ENCODE results near the gene SH3PXD2A.
A peak's percentile ranks its signal among the peaks of the same experiment; 100 is the strongest.

SH3PXD2A gene

DNA sequence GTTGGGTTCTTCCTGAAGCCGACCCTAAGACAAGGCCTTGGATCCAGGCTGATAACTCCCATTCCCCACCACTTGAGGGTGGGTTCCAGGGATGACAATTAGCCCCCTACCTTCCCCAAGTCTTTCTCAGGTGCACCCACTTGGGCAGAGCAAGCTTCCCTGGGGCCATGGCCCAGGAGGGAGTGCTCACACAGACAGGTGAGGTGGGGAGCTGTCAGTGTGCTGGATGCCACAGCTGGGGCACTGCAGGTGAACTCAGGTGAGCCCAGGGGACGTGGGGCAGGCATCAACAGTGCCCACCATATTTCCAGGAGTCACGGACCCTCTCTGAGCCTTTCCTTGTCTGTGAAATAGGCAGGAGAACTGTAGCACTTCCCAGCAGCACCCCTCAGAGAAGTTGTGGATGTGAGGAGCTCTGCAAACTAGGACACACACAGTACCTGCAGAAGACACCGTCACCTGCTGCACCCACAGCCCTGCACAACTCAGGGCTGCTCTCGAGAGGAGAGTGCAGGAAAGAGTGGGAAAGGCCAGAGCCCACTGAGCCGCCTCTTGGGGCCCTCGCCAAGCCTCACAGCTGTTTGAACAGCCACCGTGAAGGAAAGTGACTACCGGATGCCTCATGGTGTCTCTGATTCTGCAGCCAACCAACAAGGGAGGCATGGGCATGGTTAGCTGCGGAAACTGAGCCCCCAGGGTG lies 17.9 kb downstream of the SH3PXD2A start:
- FAIRE-seq (peak; percentile 56), DNase-seq (ENCODE audit: insufficient read length, low spot score) (no peak)
- TF ChIP-seq SPI1 (IDR thresholded peaks at IDR 0.05; ENCODE audit: low read depth, low read length) (no peak), TAF1 (IDR thresholded peaks at IDR 0.05; ENCODE audit: low read depth, low read length) (no peak), POLR2AphosphoS5 (IDR thresholded peaks at IDR 0.05; ENCODE audit: low read depth, low read length) (no peak), POU2F2 (IDR thresholded peaks at IDR 0.05; ENCODE audit: low read depth, low read length) (no peak), POLR2A (IDR thresholded peaks at IDR 0.05; ENCODE audit: low read depth, low read length) (no peak), PAX5 (IDR thresholded peaks at IDR 0.05; ENCODE audit: insufficient read depth, low read length, severe bottlenecking) (no peak)

DNA sequence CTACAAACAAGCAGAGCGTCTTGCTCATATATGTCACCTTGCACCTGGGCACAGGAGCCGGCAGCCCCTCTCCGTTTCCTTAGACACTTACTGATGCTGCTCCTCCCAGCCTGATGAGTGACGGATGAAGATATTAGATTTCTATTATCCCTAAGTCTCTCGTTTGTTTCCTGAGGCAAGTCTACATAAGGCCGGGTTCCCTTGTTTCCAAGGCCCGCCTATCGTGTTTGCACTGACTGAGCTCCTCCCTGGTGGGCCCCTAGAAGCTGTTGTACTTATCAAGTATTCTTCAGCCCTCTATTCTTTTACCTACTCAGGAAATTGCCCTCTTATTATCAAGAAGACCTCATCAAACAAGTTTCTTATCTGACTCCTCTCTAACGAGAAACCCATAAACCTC lies 18.5 kb downstream of the SH3PXD2A start:
- DNase-seq (ENCODE audit: insufficient read length, low spot score), result no peak
- FAIRE-seq, result no peak
- TF ChIP-seq POLR2AphosphoS5 (IDR thresholded peaks at IDR 0.05; ENCODE audit: low read depth, low read length) (no peak), PAX5 (IDR thresholded peaks at IDR 0.05; ENCODE audit: insufficient read depth, low read length, severe bottlenecking) (no peak), POLR2A (IDR thresholded peaks at IDR 0.05; ENCODE audit: low read depth, low read length) (no peak), TAF1 (IDR thresholded peaks at IDR 0.05; ENCODE audit: low read depth, low read length) (no peak), SPI1 (IDR thresholded peaks at IDR 0.05; ENCODE audit: low read depth, low read length) (no peak), POU2F2 (IDR thresholded peaks at IDR 0.05; ENCODE audit: low read depth, low read length) (no peak)

DNA sequence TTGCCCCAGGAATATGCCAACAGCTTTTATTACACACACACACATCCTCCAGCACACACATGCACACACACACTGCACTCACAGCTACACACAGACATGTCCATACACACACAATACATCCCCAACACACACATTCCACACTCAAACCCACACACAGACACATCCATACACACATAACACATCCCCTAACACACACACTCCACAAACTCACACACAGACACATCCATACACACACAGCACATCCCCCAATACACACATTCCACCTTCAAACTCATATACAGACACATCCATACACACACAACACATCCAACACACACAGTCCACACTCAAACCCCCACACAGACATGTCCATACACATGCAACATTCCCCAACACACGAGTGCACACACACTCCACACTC lies 19.1 kb downstream of the SH3PXD2A start:
- DNase-seq (ENCODE audit: insufficient read length, low spot score) (no peak), FAIRE-seq (peak; percentile 54)
- TF ChIP-seq POLR2AphosphoS5 (IDR thresholded peaks at IDR 0.05; ENCODE audit: low read depth, low read length) (no peak), SPI1 (IDR thresholded peaks at IDR 0.05; ENCODE audit: low read depth, low read length) (no peak), PAX5 (IDR thresholded peaks at IDR 0.05; ENCODE audit: insufficient read depth, low read length, severe bottlenecking) (no peak), TAF1 (IDR thresholded peaks at IDR 0.05; ENCODE audit: low read depth, low read length) (no peak), POU2F2 (IDR thresholded peaks at IDR 0.05; ENCODE audit: low read depth, low read length) (no peak), POLR2A (IDR thresholded peaks at IDR 0.05; ENCODE audit: low read depth, low read length) (no peak)

DNA sequence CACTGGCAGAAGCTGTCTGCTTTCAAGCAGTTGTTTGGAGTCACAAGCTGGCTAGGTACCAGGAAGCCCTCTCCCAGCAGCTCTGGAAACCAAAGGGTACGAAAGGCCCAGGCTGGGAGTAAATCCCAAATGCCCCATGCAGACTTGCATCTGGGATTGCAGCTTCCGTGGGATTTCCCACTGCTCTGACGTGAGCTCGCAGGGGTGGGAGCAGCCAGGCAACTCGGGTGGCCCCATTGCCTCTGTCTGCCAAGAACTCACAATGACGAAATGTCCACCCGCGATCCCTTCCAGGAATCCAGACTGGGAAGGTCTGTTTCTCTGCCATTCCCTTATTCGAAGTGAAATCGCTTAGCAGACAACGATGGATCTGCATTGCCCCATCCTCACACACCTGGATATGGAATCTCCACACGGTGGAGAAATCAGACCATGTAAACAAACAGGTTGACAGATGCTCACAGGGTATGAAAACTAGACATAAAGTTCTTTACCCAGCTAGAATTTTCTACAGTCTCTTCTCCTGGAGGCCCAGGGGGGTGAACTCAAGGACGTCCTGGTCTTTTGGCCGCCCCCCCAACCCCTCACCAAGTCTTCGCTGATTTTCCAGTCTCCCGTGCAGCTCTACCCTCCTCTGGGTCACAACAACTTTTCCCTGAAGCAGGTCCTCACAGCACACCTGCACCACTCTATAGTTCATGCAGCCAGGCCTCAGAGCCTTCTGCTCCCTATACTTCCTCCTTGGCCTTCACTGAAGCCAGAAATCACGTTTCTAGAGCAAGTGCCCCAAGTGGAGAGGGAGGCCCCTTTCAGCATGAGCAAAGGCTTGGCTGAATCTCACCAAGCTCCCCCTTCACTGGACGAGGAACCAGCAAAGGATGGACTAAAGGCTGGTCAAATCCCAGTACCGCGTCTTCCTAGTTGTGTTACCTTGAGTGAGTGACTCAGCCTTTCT lies 20.0 kb downstream of the SH3PXD2A start:
- TF ChIP-seq TAF1 (IDR thresholded peaks at IDR 0.05; ENCODE audit: low read depth, low read length) (no peak), PAX5 (IDR thresholded peaks at IDR 0.05; ENCODE audit: insufficient read depth, low read length, severe bottlenecking) (no peak), POLR2A (IDR thresholded peaks at IDR 0.05; ENCODE audit: low read depth, low read length) (no peak), POLR2AphosphoS5 (IDR thresholded peaks at IDR 0.05; ENCODE audit: low read depth, low read length) (no peak), SPI1 (IDR thresholded peaks at IDR 0.05; ENCODE audit: low read depth, low read length) (no peak)
- DNase-seq (ENCODE audit: insufficient read length, low spot score), result no peak
- FAIRE-seq, result no peak

DNA sequence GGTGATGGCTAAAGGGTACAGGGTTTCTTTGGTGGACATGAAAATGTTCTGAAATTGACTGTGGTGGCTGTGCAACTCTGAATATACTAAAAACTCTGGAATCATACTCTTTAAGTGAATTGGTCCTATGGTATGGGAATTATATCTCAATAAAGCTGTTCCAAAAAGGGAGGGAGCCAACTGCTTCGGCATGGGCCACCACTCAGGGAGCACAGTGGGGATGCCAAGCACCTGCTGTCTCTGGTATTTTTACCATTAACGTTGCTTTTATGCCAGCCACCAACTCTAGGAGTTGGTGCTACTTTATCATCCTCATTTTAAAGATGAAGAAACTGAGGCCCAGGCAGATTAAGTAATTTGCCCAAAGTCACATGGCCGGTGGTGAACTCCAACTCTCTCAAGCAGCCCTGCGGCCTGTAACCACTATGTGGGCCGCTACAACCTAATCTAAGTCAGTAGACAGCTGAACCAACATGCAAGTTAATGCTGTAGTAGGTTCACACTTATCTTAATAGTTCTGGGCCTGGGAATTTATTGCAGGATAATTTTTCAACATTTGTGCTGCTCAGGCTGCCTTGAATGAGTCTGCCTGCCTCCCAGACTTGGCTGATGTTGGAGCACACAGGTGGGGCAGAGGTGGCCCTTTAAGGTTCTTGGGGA lies 20.8 kb downstream of the SH3PXD2A start:
- no peak for DNase-seq (ENCODE audit: insufficient read length, low spot score)
- TF ChIP-seq SPI1 (IDR thresholded peaks at IDR 0.05; ENCODE audit: low read depth, low read length) (no peak), POLR2A (IDR thresholded peaks at IDR 0.05; ENCODE audit: low read depth, low read length) (no peak), TAF1 (IDR thresholded peaks at IDR 0.05; ENCODE audit: low read depth, low read length) (no peak), POU2F2 (IDR thresholded peaks at IDR 0.05; ENCODE audit: low read depth, low read length) (no peak), PAX5 (IDR thresholded peaks at IDR 0.05; ENCODE audit: insufficient read depth, low read length, severe bottlenecking) (no peak), POLR2AphosphoS5 (IDR thresholded peaks at IDR 0.05; ENCODE audit: low read depth, low read length) (no peak)
- FAIRE-seq, result no peak

DNA sequence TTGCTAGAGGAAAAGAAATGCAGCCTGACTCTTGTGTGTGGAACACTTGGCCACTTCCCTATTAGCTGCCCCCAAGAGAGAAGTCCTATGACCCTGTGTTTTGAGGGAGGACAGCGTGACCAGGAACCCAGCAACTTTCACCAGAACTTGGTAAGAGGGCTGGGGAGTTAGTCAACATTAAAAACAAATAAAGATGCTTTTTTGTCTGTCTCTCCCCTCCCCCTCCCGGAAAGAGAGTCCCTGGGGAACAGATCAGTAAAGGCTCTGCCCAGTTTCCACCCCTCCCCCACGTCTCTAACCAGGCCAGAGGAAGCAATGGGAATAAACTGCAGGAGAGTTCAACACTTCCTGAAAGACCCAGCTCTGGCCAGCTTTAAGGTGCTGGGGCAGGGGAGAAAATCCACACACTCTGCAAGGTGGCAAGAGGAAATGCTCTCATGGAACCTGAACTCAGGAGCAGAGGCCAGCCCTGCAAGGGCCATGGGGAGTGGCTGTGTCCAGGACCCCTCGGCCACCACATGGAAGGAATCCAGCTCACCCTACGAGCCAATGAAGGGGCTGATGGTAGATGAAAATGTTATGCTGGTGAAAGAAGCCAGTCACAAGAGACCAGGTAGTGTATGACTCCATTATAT lies 21.5 kb downstream of the SH3PXD2A start:
- no peak for FAIRE-seq
- TF ChIP-seq SPI1 (IDR thresholded peaks at IDR 0.05; ENCODE audit: low read depth, low read length), result no peak
- no peak for TF ChIP-seq PAX5 (IDR thresholded peaks at IDR 0.05; ENCODE audit: insufficient read depth, low read length, severe bottlenecking)
- TF ChIP-seq POLR2AphosphoS5 (IDR thresholded peaks at IDR 0.05; ENCODE audit: low read depth, low read length), result no peak
- no peak for TF ChIP-seq POU2F2 (IDR thresholded peaks at IDR 0.05; ENCODE audit: low read depth, low read length)
- TF ChIP-seq TAF1 (IDR thresholded peaks at IDR 0.05; ENCODE audit: low read depth, low read length), result no peak
- TF ChIP-seq POLR2A (IDR thresholded peaks at IDR 0.05; ENCODE audit: low read depth, low read length), result no peak
- no peak for DNase-seq (ENCODE audit: insufficient read length, low spot score)

DNA sequence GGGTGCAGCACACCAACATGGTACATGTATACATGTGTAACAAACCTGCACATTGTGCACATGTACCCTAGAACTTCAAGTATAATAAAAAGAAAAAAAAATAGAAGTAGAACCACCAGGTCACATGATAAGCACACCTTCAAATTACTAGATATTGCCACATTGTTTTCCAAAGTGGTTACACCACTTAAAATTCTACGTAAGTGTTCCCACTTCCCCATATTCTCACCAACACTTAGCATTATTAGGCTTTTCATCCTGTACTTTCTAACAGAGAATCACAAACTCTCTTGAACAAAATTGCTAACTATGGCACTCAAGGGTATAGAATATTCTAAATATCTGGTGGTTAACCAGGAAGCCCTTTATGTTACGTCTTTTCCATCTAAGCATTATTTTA lies 22.6 kb downstream of the SH3PXD2A start:
- FAIRE-seq, result no peak

DNA sequence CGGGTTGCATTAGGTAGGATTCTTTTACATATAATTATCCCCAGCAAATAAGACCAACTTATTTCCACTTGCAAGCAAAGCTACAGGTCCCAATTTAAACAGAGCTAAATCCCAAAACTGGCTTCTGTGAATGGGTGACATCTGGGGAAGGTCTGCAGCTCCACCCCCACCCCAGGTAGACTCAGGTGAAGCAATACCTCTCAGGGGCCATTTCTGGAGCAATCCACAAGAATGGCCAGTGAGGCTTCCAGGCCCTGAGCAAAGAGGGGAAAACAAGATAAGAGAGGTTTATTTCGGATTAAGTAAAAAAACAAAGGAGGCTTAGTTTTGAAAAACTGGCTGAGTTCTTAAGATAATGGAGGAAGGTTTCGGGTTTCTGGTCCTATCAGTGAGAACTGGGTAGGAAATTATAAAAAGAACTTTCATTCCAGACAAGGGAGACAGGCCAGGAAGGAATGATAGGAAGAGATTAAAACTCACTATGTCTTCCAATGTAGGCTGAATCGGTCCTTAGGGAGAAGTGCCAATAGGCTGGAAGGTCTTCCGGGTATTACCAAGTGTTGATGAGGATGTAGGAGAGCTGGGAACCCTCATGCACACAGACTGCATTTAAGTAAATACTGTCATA lies 25.4 kb downstream of the SH3PXD2A start:
- TF ChIP-seq SPI1 (IDR thresholded peaks at IDR 0.05; ENCODE audit: low read depth, low read length) (no peak), PAX5 (IDR thresholded peaks at IDR 0.05; ENCODE audit: insufficient read depth, low read length, severe bottlenecking) (no peak), POLR2A (IDR thresholded peaks at IDR 0.05; ENCODE audit: low read depth, low read length) (no peak), POLR2AphosphoS5 (IDR thresholded peaks at IDR 0.05; ENCODE audit: low read depth, low read length) (no peak)
- FAIRE-seq (no peak), DNase-seq (ENCODE audit: insufficient read length, low spot score) (no peak)

More for the DNA sequence above, 22.6 kb downstream of the SH3PXD2A start:
- TF ChIP-seq PAX5 (IDR thresholded peaks at IDR 0.05; ENCODE audit: insufficient read depth, low read length, severe bottlenecking) (no peak), POU2F2 (IDR thresholded peaks at IDR 0.05; ENCODE audit: low read depth, low read length) (no peak), POLR2A (IDR thresholded peaks at IDR 0.05; ENCODE audit: low read depth, low read length) (no peak), POLR2AphosphoS5 (IDR thresholded peaks at IDR 0.05; ENCODE audit: low read depth, low read length) (no peak)
- no peak for DNase-seq (ENCODE audit: insufficient read length, low spot score)

All from GM12891 (cell line).